NCI-H82 treated with DMSO at 0.1 percent for 48 hours (cell line): ENCODE results near the gene CLDN2.
"Not testable (repeated sequence)": the region's sequence is repeated elsewhere in the genome, so short reads cannot be mapped to it uniquely, and the experiment has no call there.

ENCODE experiments used
- DNase-seq: peaks from one replicate; lab custom pipeline; 2025; ENCODE audit not compliant: unreplicated experiment; lab: John Stamatoyannopoulos, UW

The CLDN2 gene

DNA sequence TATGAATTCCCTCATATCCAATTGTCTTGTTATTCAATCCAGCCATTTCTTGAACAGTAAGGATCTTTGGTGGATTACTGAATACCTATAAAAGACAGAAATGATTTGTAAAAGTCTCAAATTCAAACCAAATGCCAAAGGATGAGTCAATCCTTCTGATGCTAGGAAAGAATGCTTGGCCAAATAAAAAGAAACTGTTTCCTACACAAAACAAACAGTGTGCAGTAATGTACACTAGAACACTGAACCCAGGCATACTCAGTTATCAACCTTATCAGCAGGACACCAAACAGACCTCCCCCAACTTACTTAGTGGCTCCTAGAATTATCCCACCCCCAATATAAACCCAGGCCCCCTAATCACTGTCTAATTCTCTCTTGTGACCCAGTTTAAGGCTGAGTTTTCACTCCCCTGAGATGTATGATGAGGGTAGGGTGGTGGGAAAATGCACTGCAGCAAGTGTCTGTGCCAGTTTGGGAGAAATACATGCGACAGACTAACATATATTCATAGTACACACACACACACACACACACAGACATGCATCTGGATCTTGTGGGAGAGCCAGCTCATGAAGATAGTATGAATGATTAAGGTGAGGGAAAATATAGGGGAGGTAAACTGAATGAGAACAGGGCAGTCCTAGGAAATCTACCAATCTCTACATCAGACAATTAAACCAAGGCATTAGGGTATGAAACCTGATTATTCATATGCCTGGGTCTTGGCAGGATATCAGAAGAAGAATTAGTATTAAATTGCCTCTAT lies 35.0 kb downstream of the CLDN2 start:
- DNase-seq: no peak

- no peak for DNase-seq
Observed at GRCh38 chrX:106957856-106958255, 37.7 kb downstream of the CLDN2 start.

GRCh38 chrX:106959901-106960300 lies 39.7 kb downstream of the CLDN2 start:
- DNase-seq: no peak

- DNase-seq: no peak
Observed at GRCh38 chrX:106963111-106963510, 42.9 kb downstream of the CLDN2 start.

GRCh38 chrX:106964290-106964689 lies 44.1 kb downstream of the CLDN2 start:
- no peak for DNase-seq

DNA sequence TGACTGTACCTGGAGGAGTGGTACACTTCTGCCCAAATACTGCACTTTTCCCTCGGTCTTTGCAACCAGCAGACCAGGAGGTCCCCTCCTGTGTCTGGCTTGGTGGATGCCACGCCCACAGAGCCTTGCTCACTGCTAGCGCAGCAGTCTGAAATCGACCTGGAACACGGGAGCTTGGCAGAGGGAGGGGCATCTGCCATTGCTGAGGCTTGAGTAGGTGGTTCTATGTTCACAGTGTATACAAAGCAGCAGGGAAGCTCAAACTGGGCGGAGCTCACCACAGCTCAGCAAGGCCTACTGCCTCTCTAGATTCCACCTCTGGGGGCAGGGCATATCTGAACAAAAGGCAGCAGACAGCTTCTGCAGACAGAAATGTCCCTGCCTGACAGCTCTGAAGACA lies 46.3 kb downstream of the CLDN2 start:
- DNase-seq: not testable (repeated sequence)

DNA sequence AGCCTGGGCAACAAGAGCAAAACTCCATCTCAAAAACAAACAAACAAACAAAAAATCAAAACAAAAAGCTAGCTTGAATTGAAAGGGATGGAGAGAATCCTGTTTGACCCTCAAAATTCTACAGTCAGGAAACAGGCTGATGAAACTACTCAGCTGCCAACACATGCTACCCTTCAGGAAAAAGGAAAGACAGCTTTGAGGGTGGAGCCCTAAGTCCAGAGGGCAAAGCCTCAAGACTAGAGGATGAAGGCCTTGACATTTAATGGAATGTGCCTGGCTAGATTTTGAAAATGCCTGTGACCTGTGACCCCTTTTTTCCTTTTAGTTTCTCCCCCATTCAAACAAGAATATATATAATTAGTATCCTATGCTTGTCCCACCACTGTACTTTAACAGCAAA lies 52.7 kb downstream of the CLDN2 start:
- DNase-seq: no peak

DNA sequence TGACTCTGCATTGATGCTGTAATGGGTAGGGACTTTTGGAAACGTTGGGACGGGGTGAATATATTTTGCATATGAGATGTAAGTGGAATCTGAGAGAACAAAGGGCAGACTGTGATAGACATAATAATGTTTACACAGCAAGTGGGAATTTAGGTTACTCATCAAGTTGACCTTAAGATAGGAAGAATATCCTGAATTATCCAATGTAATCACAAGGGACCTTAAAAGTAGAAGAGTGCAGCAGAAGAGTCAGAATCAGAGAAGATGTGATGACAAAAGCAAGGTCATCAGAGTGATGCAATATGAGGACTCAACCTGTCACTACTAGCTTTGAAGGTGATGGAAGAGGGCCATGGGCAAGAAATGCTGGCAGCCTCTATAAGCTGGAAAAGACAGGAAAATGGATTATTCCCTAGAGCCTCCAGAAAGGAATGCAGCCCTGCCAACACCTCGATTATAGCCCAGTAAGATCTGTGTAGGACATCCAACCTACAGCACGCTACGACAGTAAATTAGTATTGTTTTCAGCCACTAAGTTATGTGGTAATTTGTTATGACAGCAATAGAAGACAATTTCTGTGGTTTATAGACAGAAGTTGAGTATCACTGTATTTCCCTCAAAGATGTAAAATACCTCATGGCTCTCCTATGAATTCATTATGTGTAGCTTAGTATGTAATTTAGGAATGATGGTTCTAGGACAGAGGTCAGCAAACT lies 53.4 kb downstream of the CLDN2 start:
- no peak for DNase-seq

GRCh38 chrX:106976416-106976815 lies 56.2 kb downstream of the CLDN2 start:
- DNase-seq: no peak
